ENCODE results near the gene ITGB8. TPM values are rescaled to one million over a fixed set of nuclear protein-coding genes. Genes with fewer than 3 reads are reported as not detected.

ITGB8 gene
- total RNA-seq, 4 donors from 2014 or later, result 14.0 to 33.6 (median 17.7) TPM

- no peaks in the 10 kb centered on the region for H3K36me3 ChIP-seq
- WGBS, 2 donors, result 67 to 72% methylated on average over 1 of the region's 1 CpG
- no peaks in the 10 kb centered on the region for H3K9me3 ChIP-seq
- intact Hi-C loops (cut with DNase I), result no loop called here
- H3K27me3 ChIP-seq, result no peaks in the 10 kb centered on the region
- no peaks in the 10 kb centered on the region for H3K4me1 ChIP-seq
- H3K27ac ChIP-seq, result no peak overlapping the region
- no peak overlapping the region for H3K4me3 ChIP-seq (replicated peaks in 1 of 3)
- TF ChIP-seq CTCF (IDR thresholded peaks at IDR 0.05) (no peak), POLR2A (IDR thresholded peaks at IDR 0.05) (no peak)
- DNase-seq, result no peak
Observed at GRCh38 chr7:20302891-20303290, 27.8 kb upstream of the ITGB8 start.

- Histone ChIP-seq H3K4me1 (no peaks in the 10 kb centered on the region), H3K9me3 (no peaks in the 10 kb centered on the region), H3K4me3 (replicated peaks in 1 of 3) (no peak overlapping the region), H3K36me3 (no peaks in the 10 kb centered on the region), H3K27me3 (no peaks in the 10 kb centered on the region), H3K27ac (no peak overlapping the region)
- 64 to 65% methylated on average over 4 of the region's 4 CpGs for WGBS, 2 donors
- intact Hi-C loops (cut with DNase I), result no loop called here
- no peak for TF ChIP-seq POLR2A (IDR thresholded peaks at IDR 0.05)
- TF ChIP-seq CTCF (IDR thresholded peaks at IDR 0.05), result no peak
- DNase-seq, result no peak
Observed at GRCh38 chr7:20304366-20304765, 26.3 kb upstream of the ITGB8 start.

GRCh38 chr7:20305726-20306125 is 25.0 kb upstream of the ITGB8 start:
- no peaks in the 10 kb centered on the region for H3K9me3 ChIP-seq
- no peaks in the 10 kb centered on the region for H3K27me3 ChIP-seq
- no peak overlapping the region for H3K27ac ChIP-seq
- intact Hi-C loops (cut with DNase I), result no loop called here
- peak; percentile 8 to 9 for DNase-seq
- TF ChIP-seq CTCF (IDR thresholded peaks at IDR 0.05) (no peak), POLR2A (IDR thresholded peaks at IDR 0.05) (no peak)
- H3K36me3 ChIP-seq, result no peaks in the 10 kb centered on the region
- no peaks in the 10 kb centered on the region for H3K4me1 ChIP-seq
- no peak overlapping the region for H3K4me3 ChIP-seq (replicated peaks in 1 of 3)
- 28 to 36% methylated on average over 1 of the region's 1 CpG for WGBS, 2 donors

- TF ChIP-seq CTCF (IDR thresholded peaks at IDR 0.05) (no peak), POLR2A (IDR thresholded peaks at IDR 0.05) (no peak)
- Histone ChIP-seq H3K9me3 (no peaks in the 10 kb centered on the region), H3K27ac (no peak overlapping the region), H3K27me3 (no peaks in the 10 kb centered on the region), H3K4me1 (no peaks in the 10 kb centered on the region), H3K4me3 (replicated peaks in 1 of 3) (no peak overlapping the region), H3K36me3 (no peaks in the 10 kb centered on the region)
- intact Hi-C loops (cut with DNase I), result no loop called here
- DNase-seq, result no peak
- WGBS, 2 donors, result 89 to 90% methylated on average over 5 of the region's 5 CpGs
Observed at GRCh38 chr7:20306180-20306946, 24.3 kb upstream of the ITGB8 start.

GRCh38 chr7:20307119-20307518 is 23.6 kb upstream of the ITGB8 start:
- TF ChIP-seq POLR2A (IDR thresholded peaks at IDR 0.05) (no peak), CTCF (IDR thresholded peaks at IDR 0.05) (no peak)
- 67 to 72% methylated on average over 2 of the region's 2 CpGs for WGBS, 2 donors
- no peak for DNase-seq
- Histone ChIP-seq H3K27me3 (no peaks in the 10 kb centered on the region), H3K4me1 (no peaks in the 10 kb centered on the region), H3K9me3 (no peaks in the 10 kb centered on the region), H3K4me3 (replicated peaks in 1 of 3) (no peak overlapping the region), H3K27ac (no peak overlapping the region), H3K36me3 (no peaks in the 10 kb centered on the region)
- intact Hi-C loops (cut with DNase I), result no loop called here

All from thyroid gland (tissue), 4 donors.